ENCODE measurements around the gene DNAAF8.

DNA sequence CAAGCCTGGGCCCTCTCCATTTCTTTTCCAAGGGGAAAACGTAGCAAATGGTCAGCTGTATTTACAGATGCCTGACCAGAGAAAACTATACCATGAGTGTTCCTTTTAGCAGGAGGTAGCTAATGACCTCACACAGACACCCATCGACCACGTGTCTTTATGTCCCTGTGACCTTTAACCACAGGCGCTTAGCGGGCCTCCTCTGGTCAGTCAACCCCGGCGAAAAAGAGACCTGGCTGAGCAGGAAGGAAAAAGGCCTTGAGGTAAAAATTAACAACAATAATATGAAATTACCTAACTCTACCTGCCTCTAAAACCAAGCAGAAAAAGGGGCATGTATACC is 31.9 kb upstream of the DNAAF8 start:
- TF ChIP-seq, protein P1, sequence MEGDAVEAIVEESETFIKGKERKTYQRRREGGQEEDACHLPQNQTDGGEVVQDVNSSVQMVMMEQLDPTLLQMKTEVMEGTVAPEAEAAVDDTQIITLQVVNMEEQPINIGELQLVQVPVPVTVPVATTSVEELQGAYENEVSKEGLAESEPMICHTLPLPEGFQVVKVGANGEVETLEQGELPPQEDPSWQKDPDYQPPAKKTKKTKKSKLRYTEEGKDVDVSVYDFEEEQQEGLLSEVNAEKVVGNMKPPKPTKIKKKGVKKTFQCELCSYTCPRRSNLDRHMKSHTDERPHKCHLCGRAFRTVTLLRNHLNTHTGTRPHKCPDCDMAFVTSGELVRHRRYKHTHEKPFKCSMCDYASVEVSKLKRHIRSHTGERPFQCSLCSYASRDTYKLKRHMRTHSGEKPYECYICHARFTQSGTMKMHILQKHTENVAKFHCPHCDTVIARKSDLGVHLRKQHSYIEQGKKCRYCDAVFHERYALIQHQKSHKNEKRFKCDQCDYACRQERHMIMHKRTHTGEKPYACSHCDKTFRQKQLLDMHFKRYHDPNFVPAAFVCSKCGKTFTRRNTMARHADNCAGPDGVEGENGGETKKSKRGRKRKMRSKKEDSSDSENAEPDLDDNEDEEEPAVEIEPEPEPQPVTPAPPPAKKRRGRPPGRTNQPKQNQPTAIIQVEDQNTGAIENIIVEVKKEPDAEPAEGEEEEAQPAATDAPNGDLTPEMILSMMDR (IDR thresholded peaks at IDR 0.05; ENCODE audit: extremely low read depth in 1 of 2, insufficient read depth in 1 of 2, low read depth in 1 of 2, low read length in 2 of 2) = no peak
- TF ChIP-seq POLR2A (IDR thresholded peaks at IDR 0.05; ENCODE audit: low read depth, low read length) = no peak
- no peak for TF ChIP-seq POLR2AphosphoS5 (IDR thresholded peaks at IDR 0.05; ENCODE audit: insufficient read depth, low read depth, low read length)
- no peak for TF ChIP-seq MYC (IDR thresholded peaks at IDR 0.05; ENCODE audit: low read depth, low read length)
- TF ChIP-seq, protein P2, sequence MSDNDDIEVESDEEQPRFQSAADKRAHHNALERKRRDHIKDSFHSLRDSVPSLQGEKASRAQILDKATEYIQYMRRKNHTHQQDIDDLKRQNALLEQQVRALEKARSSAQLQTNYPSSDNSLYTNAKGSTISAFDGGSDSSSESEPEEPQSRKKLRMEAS (IDR thresholded peaks at IDR 0.05; ENCODE audit: insufficient read depth, insufficient read length) = no peak
- no peak for TF ChIP-seq EZH2 (IDR thresholded peaks at IDR 0.05; ENCODE audit: borderline replicate concordance, low read depth, low read length, severe bottlenecking)

Data from endothelial cell of umbilical vein (primary cell).